HEK293T (cell line): ENCODE measurements around the gene RNASEH2C.

ENCODE experiments used
- ARNT ChIP-seq: fragments of 450-650 bp; IDR thresholded peaks from 2 replicates; pipeline ENCODE4 v1.6.1; 2017; ENCODE audit warnings: mild to moderate bottlenecking
- BHLHE40 ChIP-seq: fragments of 450-650 bp; IDR thresholded peaks from 2 replicates; pipeline ENCODE4 v1.6.1; 2016; ENCODE audit warnings: mild to moderate bottlenecking, moderate library complexity, borderline replicate concordance
- CTBP1 ChIP-seq: fragments of 450-650 bp; IDR thresholded peaks from 2 replicates; pipeline ENCODE4 v1.6.1; 2016; ENCODE audit warnings: borderline replicate concordance
- ELF4 ChIP-seq: fragments of 450-650 bp; IDR thresholded peaks from 2 replicates; pipeline ENCODE4 v1.6.1; 2017; ENCODE audit warnings: antibody characterized with exemption
- FOXK2 ChIP-seq: fragments of 450-650 bp; IDR thresholded peaks from 2 replicates; pipeline ENCODE4 v1.6.1; 2016; ENCODE audit warnings: mild to moderate bottlenecking
- FOXM1 ChIP-seq: fragments of 450-650 bp; IDR thresholded peaks from 2 replicates; pipeline ENCODE4 v1.6.1; 2017; ENCODE audit warnings: mild to moderate bottlenecking, borderline replicate concordance
- HDGF ChIP-seq: fragments of 450-650 bp; IDR thresholded peaks from 2 replicates; pipeline ENCODE4 v1.6.1; 2017; ENCODE audit warnings: antibody characterized with exemption, borderline replicate concordance
- LEF1 ChIP-seq: fragments of 450-650 bp; IDR thresholded peaks from 2 replicates; pipeline ENCODE4 v1.6.1; 2017; ENCODE audit warnings: mild to moderate bottlenecking, borderline replicate concordance
- NFRKB ChIP-seq: fragments of 450-650 bp; IDR thresholded peaks from 2 replicates; pipeline ENCODE4 v1.6.1; 2016; ENCODE audit warnings: mild to moderate bottlenecking, moderate library complexity
- SP1 ChIP-seq: fragments of 450-650 bp; IDR thresholded peaks from 2 replicates; pipeline ENCODE4 v1.6.1; 2017
- SUZ12 ChIP-seq: fragments of 450-650 bp; IDR thresholded peaks from 2 replicates; pipeline ENCODE4 v1.6.1; 2016; ENCODE audit warnings: mild to moderate bottlenecking
- TARDBP ChIP-seq: fragments of 450-650 bp; IDR thresholded peaks from 2 replicates; pipeline ENCODE4 v1.6.1; 2016
- ZNF384 ChIP-seq: fragments of 450-650 bp; IDR thresholded peaks from 2 replicates; pipeline ENCODE4 v1.6.1; 2016

DNA sequence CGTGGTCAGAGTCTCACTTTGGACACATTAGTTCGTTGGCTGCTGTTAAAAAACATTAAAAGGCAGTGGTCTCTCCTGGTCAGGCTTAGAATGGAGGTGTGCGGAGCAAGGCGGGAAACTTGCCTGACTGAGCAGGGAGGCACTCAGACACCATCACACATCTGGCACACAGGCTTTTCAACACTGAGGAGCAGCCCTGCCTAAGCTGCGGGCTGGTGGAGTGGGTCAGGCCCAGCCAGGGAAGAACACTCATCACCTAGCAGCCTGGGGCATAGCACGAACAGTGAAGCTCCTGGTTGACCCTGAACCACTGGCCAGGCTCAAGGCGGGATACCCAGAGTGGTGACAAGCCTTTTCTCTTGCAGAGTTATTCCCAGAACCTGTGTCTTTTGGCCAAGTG lies 4.3 kb downstream of the RNASEH2C start:
- no peak for TF ChIP-seq FOXK2
- no peak for TF ChIP-seq ZNF384
- no peak for TF ChIP-seq ELF4
- TF ChIP-seq CTBP1: no peak
- TF ChIP-seq SP1: no peak
- no peak for TF ChIP-seq SUZ12
- TF ChIP-seq NFRKB: no peak
- no peak for TF ChIP-seq FOXM1
- TF ChIP-seq BHLHE40: no peak
- TF ChIP-seq ARNT: no peak
- no peak for TF ChIP-seq HDGF
- no peak for TF ChIP-seq TARDBP
- no peak for TF ChIP-seq LEF1
